Stimulated activated naive CD8-positive, alpha-beta T cell treated with anti-CD3 and anti-CD28 coated beads, Interleukin-15, amount 100 ng/mL, for 72 hours (primary cell): ENCODE data around the gene SLC15A1.

Source experiments
- ATAC-seq: fragments of 150-1000 bp; cut with Tn5 transposase; 2 replicates; pipeline ENCODE4 v1.10.0; 2021; ENCODE audit warnings: mild to moderate bottlenecking, moderate library complexity
- DNase-seq, 2 donors: peaks; one replicate each; pipeline ENCODE4 v3.0.0; 2021 to 2022
- H3K27ac Mint-ChIP-seq, 2 donors: one replicate each; pipeline ENCODE4 v1.8.0; 2022; ENCODE audit warnings: mild to moderate bottlenecking in 2 of 2, mixed read lengths in 2 of 2, moderate library complexity in 2 of 2
- H3K27me3 Mint-ChIP-seq: one replicate; pipeline ENCODE4 v1.8.0; 2022; ENCODE audit warnings: mixed read lengths
- H3K4me1 Mint-ChIP-seq: one replicate; pipeline ENCODE4 v1.8.0; 2022; ENCODE audit warnings: mild to moderate bottlenecking, mixed read lengths
- H3K4me3 Mint-ChIP-seq, 2 donors: one replicate each; pipeline ENCODE4 v1.8.0; 2022; ENCODE audit warnings: mild to moderate bottlenecking in 2 of 2, mixed read lengths in 2 of 2, moderate library complexity in 1 of 2
- H3K9me3 Mint-ChIP-seq, 2 donors: one replicate each; pipeline ENCODE4 v1.8.0; 2022; ENCODE audit warnings: mixed read lengths in 2 of 2

SLC15A1 gene

DNA sequence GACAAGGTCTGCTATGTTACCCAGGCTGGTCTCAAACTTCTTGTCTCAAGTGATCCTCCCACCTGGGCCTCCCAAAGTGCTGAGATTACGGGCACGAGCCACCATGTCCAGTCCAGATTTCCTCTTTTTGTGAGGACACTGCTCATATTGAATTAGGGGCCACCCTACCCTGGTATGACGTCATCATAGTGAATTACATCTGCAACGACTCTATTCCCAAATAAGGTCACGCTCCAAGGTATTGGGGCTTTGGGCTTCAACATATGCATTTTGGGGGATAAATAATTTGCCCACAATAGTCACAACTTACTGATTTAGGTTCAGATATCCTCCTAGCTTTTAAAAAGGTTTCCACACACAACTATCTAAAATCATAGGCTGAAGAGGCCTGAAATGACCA lies 9.5 kb downstream of the SLC15A1 start:
- Mint-ChIP-seq H3K9me3 (peaks cover under 1 to 18% of the 10 kb centered on the region in 2 donors), H3K27me3 (peaks cover 3% of the 10 kb centered on the region), H3K27ac (no peak overlapping the region), H3K4me1 (no peaks in the 10 kb centered on the region), H3K4me3 (no peak overlapping the region)
- no peak for ATAC-seq
- DNase-seq = no peak

- H3K27ac Mint-ChIP-seq = no peak overlapping the region
- no peaks in the 10 kb centered on the region for H3K27me3 Mint-ChIP-seq
- no peak for DNase-seq
- peaks cover 7 to 26% of the 10 kb centered on the region in 2 donors for H3K9me3 Mint-ChIP-seq
- no peak overlapping the region for H3K4me3 Mint-ChIP-seq
- H3K4me1 Mint-ChIP-seq = no peaks in the 10 kb centered on the region
- no peak for ATAC-seq
Measured at GRCh38 chr13:98741741-98742435, 10.6 kb downstream of the SLC15A1 start.

- Mint-ChIP-seq H3K4me1 (no peaks in the 10 kb centered on the region), H3K27me3 (no peaks in the 10 kb centered on the region), H3K9me3 (peaks cover 7 to 37% of the 10 kb centered on the region in 2 donors), H3K4me3 (no peak overlapping the region), H3K27ac (no peak overlapping the region)
- no peak for DNase-seq
- no peak for ATAC-seq
Measured at GRCh38 chr13:98740131-98740530, 12.3 kb downstream of the SLC15A1 start.

GRCh38 chr13:98738993-98739392 lies 13.5 kb downstream of the SLC15A1 start:
- H3K4me1 Mint-ChIP-seq = no peaks in the 10 kb centered on the region
- no peak overlapping the region for H3K4me3 Mint-ChIP-seq
- H3K27me3 Mint-ChIP-seq = no peaks in the 10 kb centered on the region
- peaks cover 7 to 37% of the 10 kb centered on the region in 2 donors for H3K9me3 Mint-ChIP-seq
- no peak overlapping the region for H3K27ac Mint-ChIP-seq
- DNase-seq = no peak
- no peak for ATAC-seq

DNA sequence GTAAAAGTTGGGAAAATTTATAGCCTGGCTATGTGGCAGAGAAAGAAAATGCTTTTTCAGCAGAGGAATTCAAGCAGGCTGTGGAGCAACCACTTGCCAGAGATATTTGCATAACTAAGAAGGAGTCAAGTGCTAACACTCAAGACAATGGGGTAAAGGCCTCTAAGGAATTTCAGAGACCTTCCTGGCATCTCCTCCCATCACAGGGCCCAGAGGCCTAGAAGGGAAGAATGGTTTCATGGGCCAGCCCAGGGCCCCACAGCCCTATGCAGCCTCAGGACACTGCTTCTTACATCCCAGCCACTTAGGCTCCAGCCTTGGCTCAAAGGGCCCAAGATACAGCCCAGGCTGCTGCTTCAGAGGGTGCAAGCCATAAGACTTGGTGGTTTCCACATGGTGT lies 14.3 kb downstream of the SLC15A1 start:
- H3K27me3 Mint-ChIP-seq = no peaks in the 10 kb centered on the region
- no peak overlapping the region for H3K4me3 Mint-ChIP-seq
- H3K4me1 Mint-ChIP-seq = no peaks in the 10 kb centered on the region
- no peak overlapping the region for H3K27ac Mint-ChIP-seq
- H3K9me3 Mint-ChIP-seq = peaks cover 7 to 37% of the 10 kb centered on the region in 2 donors
- ATAC-seq (no peak), DNase-seq (no peak)

DNA sequence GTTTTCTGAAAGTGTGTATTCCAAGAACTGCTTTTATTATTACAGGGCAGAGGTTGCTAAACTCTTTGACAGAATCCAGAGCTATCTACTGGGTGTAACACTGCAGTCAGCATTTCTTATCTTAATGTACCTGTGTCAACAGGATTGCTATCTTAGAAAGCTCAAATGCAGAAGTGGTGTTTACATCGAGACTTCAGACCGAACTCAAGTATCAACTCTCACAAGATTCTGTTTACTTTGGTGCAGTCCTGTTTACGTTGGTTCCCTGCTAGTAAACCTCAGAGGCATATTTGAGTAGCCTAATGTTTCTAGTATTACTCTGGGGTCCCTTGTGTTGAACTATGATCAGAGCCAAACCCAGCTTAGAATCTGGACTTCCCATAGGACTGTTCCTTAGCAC lies 20.5 kb downstream of the SLC15A1 start:
- peaks cover 13% of the 10 kb centered on the region for H3K27me3 Mint-ChIP-seq
- H3K9me3 Mint-ChIP-seq = peaks cover 0 to 19% of the 10 kb centered on the region in 2 donors
- no peak overlapping the region for H3K27ac Mint-ChIP-seq
- DNase-seq = no peak
- H3K4me1 Mint-ChIP-seq = peaks cover 6% of the 10 kb centered on the region
- no peak for ATAC-seq
- H3K4me3 Mint-ChIP-seq = no peak overlapping the region

- peaks cover 13% of the 10 kb centered on the region for H3K27me3 Mint-ChIP-seq
- DNase-seq (no peak), ATAC-seq (no peak)
- H3K27ac Mint-ChIP-seq = no peak overlapping the region
- H3K9me3 Mint-ChIP-seq = peaks cover 0 to 15% of the 10 kb centered on the region in 2 donors
- H3K4me3 Mint-ChIP-seq = no peak overlapping the region
- H3K4me1 Mint-ChIP-seq = peaks cover 6% of the 10 kb centered on the region
Measured at GRCh38 chr13:98731038-98731437, 21.4 kb downstream of the SLC15A1 start.

DNA sequence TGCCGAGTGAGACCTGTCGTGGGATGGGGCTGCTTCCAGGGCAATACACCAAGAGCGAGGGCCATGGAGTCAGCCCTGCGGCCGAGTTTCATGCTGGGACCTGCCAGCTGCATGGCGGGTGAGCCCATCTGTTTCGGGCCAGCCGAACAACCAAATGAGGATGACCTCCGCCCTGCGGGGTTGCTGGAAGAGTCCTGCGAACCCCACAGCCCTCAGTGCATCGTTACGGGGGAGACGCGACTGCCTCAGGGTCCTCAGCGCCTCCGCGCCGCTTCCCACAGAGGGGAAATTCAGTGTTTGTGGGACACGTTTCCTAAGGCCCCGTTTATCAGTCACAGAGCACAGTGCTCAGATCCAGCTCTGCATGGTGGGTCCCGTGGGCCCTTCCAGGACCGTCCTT lies 22.0 kb downstream of the SLC15A1 start:
- Mint-ChIP-seq H3K4me1 (peaks cover 6% of the 10 kb centered on the region), H3K27ac (no peak overlapping the region), H3K4me3 (no peak overlapping the region), H3K27me3 (peaks cover 13% of the 10 kb centered on the region), H3K9me3 (peaks cover 0 to 10% of the 10 kb centered on the region in 2 donors)
- no peak for DNase-seq
- no peak for ATAC-seq

- no peak for DNase-seq
- Mint-ChIP-seq H3K4me3 (no peak overlapping the region), H3K27ac (no peak overlapping the region), H3K9me3 (peaks cover 0 to 8% of the 10 kb centered on the region in 2 donors), H3K4me1 (peaks cover 6% of the 10 kb centered on the region), H3K27me3 (peaks cover 13% of the 10 kb centered on the region)
- no peak for ATAC-seq
Measured at GRCh38 chr13:98729658-98730057, 22.8 kb downstream of the SLC15A1 start.

- Mint-ChIP-seq H3K27ac (no peak overlapping the region), H3K4me1 (no peaks in the 10 kb centered on the region), H3K9me3 (no peaks in the 10 kb centered on the region), H3K4me3 (no peak overlapping the region), H3K27me3 (peaks cover 7% of the 10 kb centered on the region)
- ATAC-seq (no peak), DNase-seq (no peak)
Measured at GRCh38 chr13:98722958-98723357, 29.5 kb downstream of the SLC15A1 start.

- Mint-ChIP-seq H3K27ac (no peak overlapping the region), H3K9me3 (no peaks in the 10 kb centered on the region), H3K27me3 (peaks cover 7% of the 10 kb centered on the region), H3K4me3 (no peak overlapping the region), H3K4me1 (no peaks in the 10 kb centered on the region)
- DNase-seq = no peak
- ATAC-seq = no peak
Measured at GRCh38 chr13:98721825-98722510, 30.5 kb downstream of the SLC15A1 start.

GRCh38 chr13:98719527-98720250 lies 32.8 kb downstream of the SLC15A1 start:
- Mint-ChIP-seq H3K27me3 (peaks cover 7% of the 10 kb centered on the region), H3K9me3 (no peaks in the 10 kb centered on the region), H3K27ac (no peak overlapping the region), H3K4me1 (no peaks in the 10 kb centered on the region), H3K4me3 (no peak overlapping the region)
- DNase-seq (no peak), ATAC-seq (no peak)

DNA sequence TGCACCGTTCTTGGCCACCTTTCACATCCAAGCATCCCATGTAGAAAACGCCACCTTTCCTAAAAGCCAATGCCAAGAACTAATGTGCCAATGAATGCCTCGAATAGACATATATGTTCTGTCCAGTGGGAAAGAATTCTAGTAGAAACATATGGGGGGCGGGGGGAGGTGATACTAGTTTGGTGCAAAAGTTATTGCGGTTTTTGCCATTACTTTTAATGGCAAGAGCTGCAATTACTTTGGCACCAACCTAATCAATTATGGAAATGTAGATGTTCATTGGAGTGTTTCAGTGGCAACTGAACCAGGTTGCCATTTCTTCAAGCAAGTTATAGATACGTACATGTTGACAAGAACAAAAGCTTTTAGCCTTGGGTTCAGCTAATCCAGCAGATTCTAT lies 34.6 kb downstream of the SLC15A1 start:
- H3K27me3 Mint-ChIP-seq = no peaks in the 10 kb centered on the region
- H3K4me1 Mint-ChIP-seq = no peaks in the 10 kb centered on the region
- ATAC-seq (no peak), DNase-seq (no peak)
- no peaks in the 10 kb centered on the region for H3K9me3 Mint-ChIP-seq
- H3K4me3 Mint-ChIP-seq = no peak overlapping the region
- no peak overlapping the region for H3K27ac Mint-ChIP-seq

- H3K27me3 Mint-ChIP-seq = no peaks in the 10 kb centered on the region
- no peak overlapping the region for H3K27ac Mint-ChIP-seq
- no peak for ATAC-seq
- no peak for DNase-seq
- H3K9me3 Mint-ChIP-seq = no peaks in the 10 kb centered on the region
- H3K4me3 Mint-ChIP-seq = no peak overlapping the region
- no peaks in the 10 kb centered on the region for H3K4me1 Mint-ChIP-seq
Measured at GRCh38 chr13:98717256-98717655, 35.2 kb downstream of the SLC15A1 start.

GRCh38 chr13:98710521-98710920 lies 42.0 kb downstream of the SLC15A1 start:
- no peak for ATAC-seq
- Mint-ChIP-seq H3K27ac (no peak overlapping the region), H3K4me1 (peaks cover 16% of the 10 kb centered on the region), H3K4me3 (no peak overlapping the region), H3K9me3 (peaks cover 4 to 17% of the 10 kb centered on the region in 2 donors), H3K27me3 (peaks cover 23% of the 10 kb centered on the region)
- DNase-seq = no peak
